Measurements from ENCODE around the gene ACSL3.

The ACSL3 gene

GRCh38 chr2:222972420-222972819, 111.6 kb downstream of the ACSL3 start:
- Histone ChIP-seq H2AFZ (ENCODE audit: low read length) (no peak overlapping the region), H3K27me3 (ENCODE audit: insufficient read depth, low read length) (no peaks in the 10 kb centered on the region), H3K4me1 (ENCODE audit: insufficient read depth, low read length, severe bottlenecking) (no peaks in the 10 kb centered on the region), H3K9ac (ENCODE audit: low read length) (no peak overlapping the region), H4K20me1 (ENCODE audit: insufficient read depth, low read length) (no peaks in the 10 kb centered on the region), H3K4me3 (ENCODE audit: low read depth, low read length, poor library complexity, severe bottlenecking) (no peak overlapping the region), H3F3A (ENCODE audit: insufficient read depth, low read length) (no peaks in the 10 kb centered on the region), H3K79me2 (ENCODE audit: insufficient read depth, low read length) (no peaks in the 10 kb centered on the region), H3K36me3 (ENCODE audit: insufficient read depth, low read length) (no peaks in the 10 kb centered on the region), H3K27ac (ENCODE audit: low read depth, low read length, poor library complexity, severe bottlenecking) (no peak overlapping the region), H3K9me2 (ENCODE audit: low read depth, low read length) (no peaks in the 10 kb centered on the region), H3K9me3 (ENCODE audit: low read length) (no peaks in the 10 kb centered on the region), H3K4me2 (ENCODE audit: low read length) (no peak overlapping the region)
- TF ChIP-seq EZH2 (IDR thresholded peaks at IDR 0.05; ENCODE audit: borderline replicate concordance, low read length) = no peak
- TF ChIP-seq, protein P1, sequence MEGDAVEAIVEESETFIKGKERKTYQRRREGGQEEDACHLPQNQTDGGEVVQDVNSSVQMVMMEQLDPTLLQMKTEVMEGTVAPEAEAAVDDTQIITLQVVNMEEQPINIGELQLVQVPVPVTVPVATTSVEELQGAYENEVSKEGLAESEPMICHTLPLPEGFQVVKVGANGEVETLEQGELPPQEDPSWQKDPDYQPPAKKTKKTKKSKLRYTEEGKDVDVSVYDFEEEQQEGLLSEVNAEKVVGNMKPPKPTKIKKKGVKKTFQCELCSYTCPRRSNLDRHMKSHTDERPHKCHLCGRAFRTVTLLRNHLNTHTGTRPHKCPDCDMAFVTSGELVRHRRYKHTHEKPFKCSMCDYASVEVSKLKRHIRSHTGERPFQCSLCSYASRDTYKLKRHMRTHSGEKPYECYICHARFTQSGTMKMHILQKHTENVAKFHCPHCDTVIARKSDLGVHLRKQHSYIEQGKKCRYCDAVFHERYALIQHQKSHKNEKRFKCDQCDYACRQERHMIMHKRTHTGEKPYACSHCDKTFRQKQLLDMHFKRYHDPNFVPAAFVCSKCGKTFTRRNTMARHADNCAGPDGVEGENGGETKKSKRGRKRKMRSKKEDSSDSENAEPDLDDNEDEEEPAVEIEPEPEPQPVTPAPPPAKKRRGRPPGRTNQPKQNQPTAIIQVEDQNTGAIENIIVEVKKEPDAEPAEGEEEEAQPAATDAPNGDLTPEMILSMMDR (IDR thresholded peaks at IDR 0.05; ENCODE audit: low read length) = no peak

DNA sequence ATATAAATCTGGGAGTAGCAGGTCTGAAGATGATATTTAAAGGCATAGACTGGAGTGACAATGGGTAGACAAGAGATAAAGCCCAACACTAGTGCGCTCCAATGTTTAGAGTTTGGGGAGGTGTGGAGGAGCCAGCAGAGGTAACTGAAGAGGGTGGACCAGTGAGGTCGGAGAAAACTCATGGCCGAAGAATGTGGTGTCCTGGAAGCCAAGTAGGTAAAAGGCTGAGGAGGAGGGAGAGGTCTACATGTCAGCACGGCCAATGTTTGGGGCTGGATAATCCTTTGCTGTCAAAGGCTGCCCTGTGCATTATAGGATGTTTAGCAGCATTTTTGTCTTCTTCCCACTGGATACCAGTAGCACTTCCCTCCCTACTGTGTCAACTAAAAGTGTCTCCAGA, 112.4 kb downstream of the ACSL3 start:
- H3K4me3 ChIP-seq (ENCODE audit: low read depth, low read length, poor library complexity, severe bottlenecking) = no peak overlapping the region
- H2AFZ ChIP-seq (ENCODE audit: low read length) = no peak overlapping the region
- H3K36me3 ChIP-seq (ENCODE audit: insufficient read depth, low read length) = no peaks in the 10 kb centered on the region
- H3K27ac ChIP-seq (ENCODE audit: low read depth, low read length, poor library complexity, severe bottlenecking) = no peak overlapping the region
- no peaks in the 10 kb centered on the region for H3K4me1 ChIP-seq (ENCODE audit: insufficient read depth, low read length, severe bottlenecking)
- H3K9ac ChIP-seq (ENCODE audit: low read length) = no peak overlapping the region
- no peaks in the 10 kb centered on the region for H3K9me2 ChIP-seq (ENCODE audit: low read depth, low read length)
- no peak overlapping the region for H3K4me2 ChIP-seq (ENCODE audit: low read length)
- no peaks in the 10 kb centered on the region for H3K27me3 ChIP-seq (ENCODE audit: insufficient read depth, low read length)
- no peaks in the 10 kb centered on the region for H3K9me3 ChIP-seq (ENCODE audit: low read length)
- H3K79me2 ChIP-seq (ENCODE audit: insufficient read depth, low read length) = no peaks in the 10 kb centered on the region
- H3F3A ChIP-seq (ENCODE audit: insufficient read depth, low read length) = no peaks in the 10 kb centered on the region
- TF ChIP-seq, protein P1 (IDR thresholded peaks at IDR 0.05; ENCODE audit: low read length) = no peak
- TF ChIP-seq EZH2 (IDR thresholded peaks at IDR 0.05; ENCODE audit: borderline replicate concordance, low read length) = no peak
- H4K20me1 ChIP-seq (ENCODE audit: insufficient read depth, low read length) = no peaks in the 10 kb centered on the region

GRCh38 chr2:222973733-222974132, 112.9 kb downstream of the ACSL3 start:
- Histone ChIP-seq H3K79me2 (ENCODE audit: insufficient read depth, low read length) (no peaks in the 10 kb centered on the region), H3K4me3 (ENCODE audit: low read depth, low read length, poor library complexity, severe bottlenecking) (no peak overlapping the region), H3K36me3 (ENCODE audit: insufficient read depth, low read length) (no peaks in the 10 kb centered on the region), H3K9me3 (ENCODE audit: low read length) (no peaks in the 10 kb centered on the region), H3K9ac (ENCODE audit: low read length) (no peak overlapping the region), H3F3A (ENCODE audit: insufficient read depth, low read length) (no peaks in the 10 kb centered on the region), H3K27me3 (ENCODE audit: insufficient read depth, low read length) (no peaks in the 10 kb centered on the region), H3K9me2 (ENCODE audit: low read depth, low read length) (no peaks in the 10 kb centered on the region), H3K4me2 (ENCODE audit: low read length) (no peak overlapping the region), H4K20me1 (ENCODE audit: insufficient read depth, low read length) (no peaks in the 10 kb centered on the region), H2AFZ (ENCODE audit: low read length) (no peak overlapping the region), H3K27ac (ENCODE audit: low read depth, low read length, poor library complexity, severe bottlenecking) (no peak overlapping the region), H3K4me1 (ENCODE audit: insufficient read depth, low read length, severe bottlenecking) (no peaks in the 10 kb centered on the region)
- no peak for TF ChIP-seq EZH2 (IDR thresholded peaks at IDR 0.05; ENCODE audit: borderline replicate concordance, low read length)
- TF ChIP-seq, protein P1 (IDR thresholded peaks at IDR 0.05; ENCODE audit: low read length) = no peak
